Measurements from ENCODE around the gene MAPK7. TPM values are rescaled to one million over a fixed set of nuclear protein-coding genes. Genes with fewer than 3 reads are reported as not detected.
"Not testable (repeated sequence)": the region's sequence is repeated elsewhere in the genome, so short reads cannot be mapped to it uniquely, and the experiment has no call there.

Gene MAPK7
- total and polyA plus RNA-seq, 3 donors from 2014 or later = 49.7 to 65.4 (median 54.1) TPM

DNA sequence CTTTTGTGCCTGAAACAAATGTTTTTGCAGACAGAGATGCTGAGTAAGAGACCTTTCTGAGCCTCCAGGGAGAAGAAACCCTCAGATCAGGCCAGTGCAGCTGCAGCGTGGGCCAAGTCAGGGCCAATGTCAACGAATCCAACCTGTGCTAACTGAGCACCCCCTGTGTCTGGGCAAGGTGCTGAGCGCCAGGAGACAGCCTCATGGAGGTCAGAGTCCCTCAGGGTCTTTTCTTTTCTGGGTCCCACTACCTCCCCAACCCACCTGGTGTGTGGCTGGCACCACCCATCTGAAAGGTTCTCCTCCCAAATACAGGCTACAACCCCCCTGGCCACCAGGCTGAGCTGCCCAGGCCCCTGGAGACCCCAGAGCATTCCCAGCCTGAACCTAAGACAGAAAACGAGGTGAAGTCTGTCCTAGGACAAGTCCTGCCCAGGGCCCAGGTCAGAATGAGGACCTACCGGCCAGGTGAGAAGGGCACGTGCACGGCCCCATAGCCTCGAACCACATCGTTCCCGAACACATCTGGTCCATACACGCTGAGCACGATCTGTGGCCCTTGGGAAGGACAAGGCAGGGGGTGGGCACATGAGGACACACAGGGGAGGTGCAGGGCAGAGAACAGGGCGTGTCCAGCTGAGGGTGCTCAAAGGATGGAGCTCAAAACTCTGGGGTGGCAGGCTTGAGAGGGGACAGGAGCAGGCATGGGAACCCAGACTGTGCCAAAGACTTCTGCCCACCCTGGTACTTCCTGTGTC lies 30.8 kb upstream of the MAPK7 start:
- Histone ChIP-seq H3K9me3 (no peaks in the 10 kb centered on the region), H3K4me1 (peaks cover 18% of the 10 kb centered on the region), H3K27me3 (no peaks in the 10 kb centered on the region), H3K4me3 (no peak overlapping the region), H3K27ac (peak overlapping the region; percentile 68 to 86), H3K36me3 (ENCODE audit: low read depth, missing control alignments) (no peaks in the 10 kb centered on the region)
- no peak for DNase-seq
- WGBS, 2 donors = 81 to 85% methylated on average over 4 to 13 of the region's 13 CpGs
- intact Hi-C loops (cut with DNase I; ENCODE audit: low total_unique reads) = no loop called here
- TF ChIP-seq, protein P1, sequence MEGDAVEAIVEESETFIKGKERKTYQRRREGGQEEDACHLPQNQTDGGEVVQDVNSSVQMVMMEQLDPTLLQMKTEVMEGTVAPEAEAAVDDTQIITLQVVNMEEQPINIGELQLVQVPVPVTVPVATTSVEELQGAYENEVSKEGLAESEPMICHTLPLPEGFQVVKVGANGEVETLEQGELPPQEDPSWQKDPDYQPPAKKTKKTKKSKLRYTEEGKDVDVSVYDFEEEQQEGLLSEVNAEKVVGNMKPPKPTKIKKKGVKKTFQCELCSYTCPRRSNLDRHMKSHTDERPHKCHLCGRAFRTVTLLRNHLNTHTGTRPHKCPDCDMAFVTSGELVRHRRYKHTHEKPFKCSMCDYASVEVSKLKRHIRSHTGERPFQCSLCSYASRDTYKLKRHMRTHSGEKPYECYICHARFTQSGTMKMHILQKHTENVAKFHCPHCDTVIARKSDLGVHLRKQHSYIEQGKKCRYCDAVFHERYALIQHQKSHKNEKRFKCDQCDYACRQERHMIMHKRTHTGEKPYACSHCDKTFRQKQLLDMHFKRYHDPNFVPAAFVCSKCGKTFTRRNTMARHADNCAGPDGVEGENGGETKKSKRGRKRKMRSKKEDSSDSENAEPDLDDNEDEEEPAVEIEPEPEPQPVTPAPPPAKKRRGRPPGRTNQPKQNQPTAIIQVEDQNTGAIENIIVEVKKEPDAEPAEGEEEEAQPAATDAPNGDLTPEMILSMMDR (IDR thresholded peaks at IDR 0.05) = no peak
- no peak for TF ChIP-seq POLR2A (IDR thresholded peaks at IDR 0.05)

- no peak for DNase-seq
- Histone ChIP-seq H3K4me3 (no peak overlapping the region), H3K27me3 (no peaks in the 10 kb centered on the region), H3K4me1 (peaks cover 18% of the 10 kb centered on the region), H3K9me3 (no peaks in the 10 kb centered on the region), H3K27ac (no peak overlapping the region), H3K36me3 (ENCODE audit: low read depth, missing control alignments) (no peaks in the 10 kb centered on the region)
- TF ChIP-seq POLR2A (IDR thresholded peaks at IDR 0.05) = no peak
- intact Hi-C loops (cut with DNase I; ENCODE audit: low total_unique reads) = no loop called here
- 91% methylated on average over 9 of the region's 9 CpGs for WGBS, 2 donors
Observed at GRCh38 chr17:19348081-19348650, 30.1 kb upstream of the MAPK7 start.

GRCh38 chr17:19348806-19349205 lies 29.5 kb upstream of the MAPK7 start:
- H3K9me3 ChIP-seq = no peaks in the 10 kb centered on the region
- intact Hi-C loops (cut with DNase I; ENCODE audit: low total_unique reads) = no loop called here
- H3K36me3 ChIP-seq (ENCODE audit: low read depth, missing control alignments) = no peaks in the 10 kb centered on the region
- H3K27ac ChIP-seq = no peak overlapping the region
- no peaks in the 10 kb centered on the region for H3K27me3 ChIP-seq
- DNase-seq = no peak
- H3K4me1 ChIP-seq = peaks cover 18% of the 10 kb centered on the region
- TF ChIP-seq, protein P1 (IDR thresholded peaks at IDR 0.05) = no peak
- TF ChIP-seq POLR2A (IDR thresholded peaks at IDR 0.05) = no peak
- no peak overlapping the region for H3K4me3 ChIP-seq
- 94 to 96% methylated on average over 9 of the region's 9 CpGs for WGBS, 2 donors

GRCh38 chr17:19353401-19353800 lies 24.9 kb upstream of the MAPK7 start:
- H3K27ac ChIP-seq; H3K36me3 ChIP-seq (ENCODE audit: low read depth, missing control alignments); DNase-seq; H3K4me3 ChIP-seq; intact Hi-C loops (cut with DNase I; ENCODE audit: low total_unique reads); H3K27me3 ChIP-seq; H3K4me1 ChIP-seq; H3K9me3 ChIP-seq: not testable (repeated sequence)
- 89 to 96% methylated on average over 11 of the region's 11 CpGs for WGBS, 2 donors

DNA sequence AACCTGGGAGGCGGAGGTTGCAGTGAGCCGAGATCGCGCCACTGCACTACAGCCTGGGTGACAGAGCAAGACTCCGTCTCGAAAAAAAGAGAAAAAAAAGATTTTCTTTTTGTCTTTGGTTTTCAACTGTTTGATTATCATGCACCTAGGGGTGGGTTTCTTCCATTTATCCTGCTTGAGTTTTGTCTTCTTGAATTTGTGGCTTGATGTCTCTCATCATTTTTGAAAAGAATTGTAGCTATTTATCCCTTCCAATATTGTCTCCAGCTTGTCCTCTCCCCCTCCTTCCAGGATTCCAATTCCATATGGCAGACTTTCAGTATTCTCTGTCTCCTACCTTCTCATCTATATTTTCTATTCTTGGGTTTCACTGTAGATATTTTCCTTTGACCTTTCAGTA lies 23.6 kb upstream of the MAPK7 start:
- Histone ChIP-seq H3K27ac (no peak overlapping the region), H3K36me3 (ENCODE audit: low read depth, missing control alignments) (no peaks in the 10 kb centered on the region), H3K4me1 (no peaks in the 10 kb centered on the region), H3K9me3 (no peaks in the 10 kb centered on the region), H3K4me3 (no peak overlapping the region), H3K27me3 (no peaks in the 10 kb centered on the region)
- intact Hi-C loops (cut with DNase I; ENCODE audit: low total_unique reads) = no loop called here
- 80 to 94% methylated on average over 6 of the region's 6 CpGs for WGBS, 2 donors
- TF ChIP-seq, protein P1 (IDR thresholded peaks at IDR 0.05) = no peak
- no peak for TF ChIP-seq POLR2A (IDR thresholded peaks at IDR 0.05)
- no peak for DNase-seq
